Measurements from ENCODE around the gene GMIP. TPM values are rescaled to one million over a fixed set of nuclear protein-coding genes. Genes with fewer than 3 reads are reported as not detected.

The GMIP gene
- total RNA-seq, 2 experiments from 2014 or later = 89.6 to 97.0 TPM

GRCh38 chr19:19655051-19655594, 11.7 kb upstream of the GMIP start:
- ChIA-PET POLR2A (interaction anchor here (0.9 kb wide), 1 partner anchor 13 kb away, joined by 5 read pairs; no protein-coding TSS in a partner anchor), CTCF (no interaction called here)
- no peak for TF ChIP-seq CTCF (IDR thresholded peaks at IDR 0.05)
- H3K27me3 Mint-ChIP-seq = no peaks in the 10 kb centered on the region
- DNase-seq = peak in 1 of 14 experiments; percentile 13
- intact Hi-C loops (cut with DNase I, micrococcal nuclease) = no loop called here
- H3K4me3 Mint-ChIP-seq = no peak overlapping the region
- Histone ChIP-seq H3K27me3 (ENCODE audit: control insufficient read depth in 1 of 2, insufficient read depth in 2 of 2, low read length in 2 of 2) (no peaks in the 10 kb centered on the region), H3K4me1 (ENCODE audit: insufficient read depth, low read length) (peaks cover 6% of the 10 kb centered on the region), H3K27ac (ENCODE audit: low read depth in 1 of 2, low read length in 2 of 2) (no peak overlapping the region), H3K9me3 (ENCODE audit: control insufficient read depth in 1 of 2, insufficient read depth in 1 of 2, low read length in 2 of 2) (no peaks in the 10 kb centered on the region), H3K4me3 (ENCODE audit: low read length) (no peak overlapping the region), H3K36me3 (ENCODE audit: insufficient read depth, low read length) (peaks cover 96% of the 10 kb centered on the region)
- ATAC-seq (ENCODE audit: poor library complexity) = no peak
- H3K4me1 Mint-ChIP-seq (ENCODE audit: low read depth) = peaks cover 5% of the 10 kb centered on the region
- no peaks in the 10 kb centered on the region for H3K9me3 Mint-ChIP-seq
- no peak overlapping the region for H3K27ac Mint-ChIP-seq
- peaks cover 87% of the 10 kb centered on the region for H3K36me3 Mint-ChIP-seq (ENCODE audit: low read depth)

- DNase-seq (peak in 1 of 14 experiments; percentile 18), ATAC-seq (ENCODE audit: poor library complexity) (no peak)
- no peak overlapping the region for H3K4me3 ChIP-seq (ENCODE audit: low read length)
- no peak for TF ChIP-seq CTCF (IDR thresholded peaks at IDR 0.05)
- H3K27me3 ChIP-seq (ENCODE audit: control insufficient read depth in 1 of 2, insufficient read depth in 2 of 2, low read length in 2 of 2) = no peaks in the 10 kb centered on the region
- no peak overlapping the region for H3K27ac Mint-ChIP-seq
- H3K4me1 Mint-ChIP-seq (ENCODE audit: low read depth) = peaks cover 5% of the 10 kb centered on the region
- H3K27ac ChIP-seq (ENCODE audit: low read depth in 1 of 2, low read length in 2 of 2) = no peak overlapping the region
- H3K4me3 Mint-ChIP-seq = no peak overlapping the region
- peaks cover 98% of the 10 kb centered on the region for H3K36me3 ChIP-seq (ENCODE audit: insufficient read depth, low read length)
- ChIA-PET POLR2A (interaction anchor here (0.9 kb wide), 1 partner anchor 13 kb away, joined by 5 read pairs; no protein-coding TSS in a partner anchor), CTCF (no interaction called here)
- intact Hi-C loops (cut with DNase I, micrococcal nuclease) = no loop called here
- peaks cover 91% of the 10 kb centered on the region for H3K36me3 Mint-ChIP-seq (ENCODE audit: low read depth)
- no peaks in the 10 kb centered on the region for H3K4me1 ChIP-seq (ENCODE audit: insufficient read depth, low read length)
- H3K27me3 Mint-ChIP-seq = no peaks in the 10 kb centered on the region
- H3K9me3 ChIP-seq (ENCODE audit: control insufficient read depth in 1 of 2, insufficient read depth in 1 of 2, low read length in 2 of 2) = no peaks in the 10 kb centered on the region
- H3K9me3 Mint-ChIP-seq = no peaks in the 10 kb centered on the region
Observed at GRCh38 chr19:19654441-19654840, 11.0 kb upstream of the GMIP start.

- intact Hi-C loops (cut with DNase I, micrococcal nuclease) = no loop called here
- ChIA-PET POLR2A (interaction anchor here (0.8 kb wide), 1 partner anchor 15 kb away, joined by 7 read pairs; the partner anchor contains the start of gene ZNF101), CTCF (no interaction called here)
- Histone ChIP-seq H3K9me3 (ENCODE audit: control insufficient read depth in 1 of 2, insufficient read depth in 1 of 2, low read length in 2 of 2) (no peaks in the 10 kb centered on the region), H3K4me3 (ENCODE audit: low read length) (no peak overlapping the region), H3K27me3 (ENCODE audit: control insufficient read depth in 1 of 2, insufficient read depth in 2 of 2, low read length in 2 of 2) (no peaks in the 10 kb centered on the region), H3K36me3 (ENCODE audit: insufficient read depth, low read length) (peaks cover 98% of the 10 kb centered on the region), H3K4me1 (ENCODE audit: insufficient read depth, low read length) (no peaks in the 10 kb centered on the region), H3K27ac (ENCODE audit: low read depth in 1 of 2, low read length in 2 of 2) (no peak overlapping the region)
- no peaks in the 10 kb centered on the region for H3K27me3 Mint-ChIP-seq
- H3K36me3 Mint-ChIP-seq (ENCODE audit: low read depth) = peaks cover 92% of the 10 kb centered on the region
- no peak overlapping the region for H3K27ac Mint-ChIP-seq
- ATAC-seq (ENCODE audit: poor library complexity) (no peak), DNase-seq (peak in 1 of 14 experiments; percentile 16)
- H3K4me3 Mint-ChIP-seq = no peak overlapping the region
- peaks cover 5% of the 10 kb centered on the region for H3K4me1 Mint-ChIP-seq (ENCODE audit: low read depth)
- no peaks in the 10 kb centered on the region for H3K9me3 Mint-ChIP-seq
- TF ChIP-seq CTCF (IDR thresholded peaks at IDR 0.05) = no peak
Observed at GRCh38 chr19:19653597-19654147, 10.2 kb upstream of the GMIP start.
